Measurements from ENCODE around the gene UNC79.

- no peak for TF ChIP-seq ZNF274 (IDR thresholded peaks at IDR 0.05; ENCODE audit: low read depth, low read length)
- TF ChIP-seq YY1 (IDR thresholded peaks at IDR 0.05; ENCODE audit: insufficient read depth, insufficient read length) = no peak
- TF ChIP-seq SUZ12 (IDR thresholded peaks at IDR 0.05; ENCODE audit: extremely low read depth, insufficient read depth, insufficient read length) = no peak
Observed at GRCh38 chr14:93749076-93749420, 318.3 kb downstream of the UNC79 start.
